Endothelial cell (in vitro differentiated cells): Measurements from ENCODE around the gene CTNNA1. TPM values are rescaled to one million over a fixed set of nuclear protein-coding genes. Genes with fewer than 3 reads are reported as not detected.

Experiments used
- DNase-seq: peaks from one replicate; pipeline ENCODE4 v3.0.0; 2021; ENCODE audit warnings: low spot score
- H3K27ac Mint-ChIP-seq: one replicate; pipeline ENCODE4 v1.8.0; 2021; ENCODE audit warnings: mixed read lengths, inconsistent platforms; ENCODE audit not compliant: unreplicated experiment
- H3K27me3 Mint-ChIP-seq: one replicate; pipeline ENCODE4 v1.8.0; 2021; ENCODE audit warnings: mild to moderate bottlenecking, moderate library complexity, mixed read lengths, inconsistent platforms; ENCODE audit not compliant: unreplicated experiment
- H3K36me3 Mint-ChIP-seq: one replicate; pipeline ENCODE4 v1.8.0; 2021; ENCODE audit warnings: mild to moderate bottlenecking, low read depth, mixed read lengths, inconsistent platforms; ENCODE audit not compliant: unreplicated experiment
- H3K4me1 Mint-ChIP-seq: one replicate; pipeline ENCODE4 v1.8.0; 2021; ENCODE audit warnings: mild to moderate bottlenecking, mixed read lengths, inconsistent platforms; ENCODE audit not compliant: unreplicated experiment
- H3K4me3 Mint-ChIP-seq: one replicate; pipeline ENCODE4 v1.8.0; 2021; ENCODE audit warnings: mild to moderate bottlenecking, mixed read lengths, inconsistent platforms; ENCODE audit not compliant: unreplicated experiment
- H3K9me3 Mint-ChIP-seq: one replicate; pipeline ENCODE4 v1.8.0; 2021; ENCODE audit warnings: mixed read lengths, inconsistent platforms; ENCODE audit not compliant: unreplicated experiment
- total RNA-seq: library from RNA; stranded (reverse); fragmentation: NEBNext Ultra II Directional; extraction: Animal tissue kit (Norgen Biotek cat#: 25700); gene quantifications from one replicate; pipeline ENCODE4 v1.2.1, GENCODE V29; 2021; ENCODE audit not compliant: unreplicated experiment
- TF ChIP-seq, protein P1 (sequence below): fragments of 200-600 bp; sonication (generic); IDR thresholded peaks from one replicate; pipeline ENCODE4 v1.5.0; 2021; ENCODE audit warnings: antibody characterized with exemption; ENCODE audit not compliant: unreplicated experiment

The CTNNA1 gene
- total RNA-seq, 1 donor from 2014 or later: 521 TPM

DNA sequence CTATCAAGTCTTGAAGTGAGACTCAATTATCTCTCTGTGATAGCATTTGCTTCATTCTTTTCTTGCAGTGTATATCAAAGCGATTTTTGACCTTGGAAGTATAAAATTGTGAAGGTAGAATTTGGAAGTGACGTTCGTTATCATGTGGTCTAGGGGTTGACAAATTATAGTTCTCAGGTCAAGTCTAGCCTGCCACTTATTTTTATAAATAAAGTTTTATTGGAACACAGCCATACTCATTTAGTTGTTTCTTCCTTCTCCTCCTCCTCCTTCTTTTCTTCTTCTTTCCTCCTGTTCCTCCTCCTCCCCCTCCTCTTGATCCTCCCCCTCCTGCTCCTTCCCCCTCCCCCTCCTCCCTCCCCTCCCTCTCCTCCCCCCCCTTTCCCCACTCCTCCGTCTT lies 83.9 kb downstream of the CTNNA1 start:
- Mint-ChIP-seq H3K4me3 (no peak overlapping the region), H3K27ac (no peak overlapping the region), H3K4me1 (peaks cover 16% of the 10 kb centered on the region), H3K9me3 (no peaks in the 10 kb centered on the region), H3K36me3 (peaks cover 6% of the 10 kb centered on the region), H3K27me3 (peaks cover 3% of the 10 kb centered on the region)
- TF ChIP-seq, protein P1, sequence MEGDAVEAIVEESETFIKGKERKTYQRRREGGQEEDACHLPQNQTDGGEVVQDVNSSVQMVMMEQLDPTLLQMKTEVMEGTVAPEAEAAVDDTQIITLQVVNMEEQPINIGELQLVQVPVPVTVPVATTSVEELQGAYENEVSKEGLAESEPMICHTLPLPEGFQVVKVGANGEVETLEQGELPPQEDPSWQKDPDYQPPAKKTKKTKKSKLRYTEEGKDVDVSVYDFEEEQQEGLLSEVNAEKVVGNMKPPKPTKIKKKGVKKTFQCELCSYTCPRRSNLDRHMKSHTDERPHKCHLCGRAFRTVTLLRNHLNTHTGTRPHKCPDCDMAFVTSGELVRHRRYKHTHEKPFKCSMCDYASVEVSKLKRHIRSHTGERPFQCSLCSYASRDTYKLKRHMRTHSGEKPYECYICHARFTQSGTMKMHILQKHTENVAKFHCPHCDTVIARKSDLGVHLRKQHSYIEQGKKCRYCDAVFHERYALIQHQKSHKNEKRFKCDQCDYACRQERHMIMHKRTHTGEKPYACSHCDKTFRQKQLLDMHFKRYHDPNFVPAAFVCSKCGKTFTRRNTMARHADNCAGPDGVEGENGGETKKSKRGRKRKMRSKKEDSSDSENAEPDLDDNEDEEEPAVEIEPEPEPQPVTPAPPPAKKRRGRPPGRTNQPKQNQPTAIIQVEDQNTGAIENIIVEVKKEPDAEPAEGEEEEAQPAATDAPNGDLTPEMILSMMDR: no peak
- DNase-seq: no peak

DNA sequence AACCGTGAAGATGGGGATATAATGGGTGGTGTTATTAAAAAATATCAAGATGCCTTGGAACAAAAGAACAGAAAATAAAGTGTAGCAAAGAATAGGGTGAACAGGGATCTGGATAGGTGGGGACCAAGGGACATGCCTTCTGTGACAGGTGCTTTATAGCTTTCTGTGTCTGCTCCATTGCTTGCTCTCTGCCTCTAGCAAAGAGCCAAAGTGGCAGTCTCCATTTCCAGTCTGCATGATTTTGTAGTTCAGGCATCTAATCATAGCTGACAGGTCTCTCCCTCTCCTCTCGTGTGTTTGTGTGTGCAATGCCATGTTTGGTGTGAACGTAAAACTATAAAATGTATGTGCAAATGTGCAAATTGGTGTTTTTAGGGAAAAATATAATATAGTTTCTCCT lies 86.9 kb downstream of the CTNNA1 start:
- TF ChIP-seq, protein P1: no peak
- Mint-ChIP-seq H3K36me3 (peaks cover 3% of the 10 kb centered on the region), H3K27me3 (peaks cover 1% of the 10 kb centered on the region), H3K4me3 (no peak overlapping the region), H3K4me1 (peaks cover 15% of the 10 kb centered on the region), H3K27ac (no peak overlapping the region), H3K9me3 (no peaks in the 10 kb centered on the region)
- no peak for DNase-seq

DNA sequence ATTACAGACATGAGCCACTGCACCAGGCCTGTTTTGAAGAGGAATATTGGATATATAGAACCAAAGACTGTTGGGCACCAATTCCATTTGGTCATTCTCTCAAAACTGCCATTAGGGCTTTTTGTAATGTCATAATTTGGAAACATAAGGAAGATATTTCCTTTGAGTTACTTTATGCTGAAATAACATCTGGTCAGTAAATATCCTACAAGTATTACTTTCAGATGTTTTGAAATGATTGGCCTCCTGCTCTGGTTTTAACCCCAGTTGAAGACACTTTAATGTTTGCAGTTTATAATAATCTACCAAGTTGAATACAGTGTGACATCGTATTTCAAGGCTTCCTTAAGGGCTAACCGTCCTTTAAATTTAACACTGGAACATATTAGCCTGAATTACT lies 88.3 kb downstream of the CTNNA1 start:
- Mint-ChIP-seq H3K27ac (no peak overlapping the region), H3K36me3 (no peaks in the 10 kb centered on the region), H3K4me3 (no peak overlapping the region), H3K27me3 (no peaks in the 10 kb centered on the region), H3K4me1 (peaks cover 13% of the 10 kb centered on the region), H3K9me3 (no peaks in the 10 kb centered on the region)
- no peak for DNase-seq
- TF ChIP-seq, protein P1: no peak

DNA sequence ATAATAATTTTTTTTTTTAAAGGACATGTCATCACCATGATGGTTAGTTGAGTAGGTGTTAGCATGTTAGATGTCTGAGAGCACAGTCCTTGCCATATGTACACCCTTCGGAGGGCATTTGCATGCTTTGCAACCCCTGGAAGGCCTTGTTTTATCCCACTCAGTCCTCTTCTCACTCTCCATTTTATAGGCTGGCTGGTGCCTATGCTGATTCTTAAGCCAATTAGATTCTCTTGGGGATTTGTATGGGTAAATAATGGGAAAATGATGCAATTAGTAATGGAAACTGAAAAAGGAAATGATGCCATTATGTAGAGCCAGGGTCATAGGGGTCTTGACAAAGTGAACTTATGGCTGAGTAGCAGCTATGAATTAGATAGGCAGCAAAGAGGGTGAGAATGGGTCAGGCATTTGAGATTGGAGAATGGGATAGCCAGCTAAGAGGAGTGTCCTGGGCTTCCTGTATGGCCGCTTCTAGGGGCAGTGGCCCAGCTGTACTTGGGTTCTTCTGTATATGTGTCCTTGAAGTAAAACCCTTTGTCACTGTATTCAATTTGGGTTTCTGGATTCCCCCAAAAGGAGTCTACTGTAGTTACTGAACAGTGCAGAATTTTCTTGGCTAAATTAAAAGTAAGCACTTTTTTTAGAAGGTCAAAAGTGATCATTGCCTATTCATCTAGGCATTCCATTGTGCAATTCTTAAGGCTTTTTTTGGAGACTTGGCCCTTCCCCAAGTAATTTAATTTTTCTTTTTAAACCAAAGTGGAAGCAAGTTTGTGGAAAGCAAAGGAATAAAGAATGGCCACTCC lies 90.3 kb downstream of the CTNNA1 start:
- Mint-ChIP-seq H3K4me1 (peaks cover 25% of the 10 kb centered on the region), H3K27me3 (no peaks in the 10 kb centered on the region), H3K27ac (no peak overlapping the region), H3K36me3 (no peaks in the 10 kb centered on the region), H3K9me3 (no peaks in the 10 kb centered on the region), H3K4me3 (no peak overlapping the region)
- DNase-seq: no peak
- TF ChIP-seq, protein P1: no peak

DNA sequence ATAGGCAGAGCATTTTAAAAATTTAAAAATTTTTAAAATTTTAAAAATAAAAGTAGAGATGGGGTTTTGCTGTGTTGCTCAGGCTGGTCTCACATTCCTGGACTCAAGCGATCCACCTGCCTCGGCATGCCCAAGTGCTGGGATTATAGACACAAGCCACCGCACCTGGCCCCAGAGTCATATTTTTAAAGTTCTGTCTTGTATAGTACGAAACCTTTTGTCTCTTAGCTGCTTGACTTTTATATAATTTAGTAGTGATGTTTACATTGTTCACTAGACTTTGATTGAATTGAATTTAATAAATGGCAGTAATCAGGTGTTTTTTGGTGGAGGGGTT lies 90.9 kb downstream of the CTNNA1 start:
- Mint-ChIP-seq H3K36me3 (no peaks in the 10 kb centered on the region), H3K9me3 (no peaks in the 10 kb centered on the region), H3K4me1 (peaks cover 29% of the 10 kb centered on the region), H3K27me3 (no peaks in the 10 kb centered on the region), H3K27ac (no peak overlapping the region), H3K4me3 (no peak overlapping the region)
- DNase-seq: no peak
- TF ChIP-seq, protein P1: no peak
